Trophoblast cell (in vitro differentiated cells and primary cell): ENCODE results near the gene ZFP42.

Experiments used
- DNase-seq, 2 donors: peaks; one replicate each; pipeline ENCODE4 v3.0.0-alpha.2; 2016
- H2AFZ ChIP-seq: 2 replicates; pipeline ENCODE4 v1.6.1; 2013; ENCODE audit warnings: low read length, moderate library complexity, mild to moderate bottlenecking; ENCODE audit not compliant: insufficient read depth, poor library complexity
- H2AK5ac ChIP-seq: 2 replicates; pipeline ENCODE4 v1.6.1; 2013; ENCODE audit warnings: mild to moderate bottlenecking, low read length
- H2BK120ac ChIP-seq: 2 replicates; pipeline ENCODE4 v1.6.1; 2013; ENCODE audit warnings: low read length, mild to moderate bottlenecking, moderate library complexity; ENCODE audit not compliant: insufficient read depth, poor library complexity
- H2BK12ac ChIP-seq: 2 replicates; pipeline ENCODE4 v1.6.1; 2013; ENCODE audit warnings: mild to moderate bottlenecking, low read length, moderate library complexity
- H2BK5ac ChIP-seq: 2 replicates; pipeline ENCODE4 v1.6.1; 2013; ENCODE audit warnings: low read length, low read depth, moderate library complexity, mild to moderate bottlenecking; ENCODE audit not compliant: poor library complexity
- H3K14ac ChIP-seq: 2 replicates; pipeline ENCODE4 v1.6.1; 2013; ENCODE audit warnings: mild to moderate bottlenecking, low read length
- H3K18ac ChIP-seq: 2 replicates; pipeline ENCODE4 v1.6.1; 2013; ENCODE audit warnings: mild to moderate bottlenecking, low read length
- H3K23ac ChIP-seq: 2 replicates; pipeline ENCODE4 v1.6.1; 2013; ENCODE audit warnings: low read length
- H3K27ac ChIP-seq: 2 replicates; pipeline ENCODE4 v1.5.1; 2013; ENCODE audit warnings: low read depth, mild to moderate bottlenecking, inconsistent platforms, low read length, moderate library complexity
- H3K27me3 ChIP-seq: 2 replicates; pipeline ENCODE4 v1.6.1; 2013; ENCODE audit warnings: inconsistent platforms, mild to moderate bottlenecking, low read length, moderate library complexity; ENCODE audit not compliant: insufficient read depth
- H3K36me3 ChIP-seq, 2 experiments: 1 replicate in 1 of 2; 2 replicates in 1 of 2; pipeline ENCODE4 v1.6.1; 2013; ENCODE audit warnings: low read length in 2 of 2, mild to moderate bottlenecking in 2 of 2, moderate library complexity in 1 of 2; ENCODE audit not compliant: insufficient read depth in 2 of 2, control insufficient read depth in 1 of 2
- H3K4ac ChIP-seq: 2 replicates; pipeline ENCODE4 v1.6.1; 2013; ENCODE audit warnings: low read depth, mild to moderate bottlenecking, low read length, moderate library complexity
- H3K4me1 ChIP-seq, 2 experiments: 1 replicate in 1 of 2; 2 replicates in 1 of 2; pipeline ENCODE4 v1.6.1; 2013; ENCODE audit warnings: low read length in 2 of 2, mild to moderate bottlenecking in 2 of 2, moderate library complexity in 1 of 2; ENCODE audit not compliant: insufficient read depth in 2 of 2, control insufficient read depth in 1 of 2
- H3K4me2 ChIP-seq: 2 replicates; pipeline ENCODE4 v1.6.1; 2013; ENCODE audit warnings: inconsistent platforms, mild to moderate bottlenecking, low read length, moderate library complexity
- H3K4me3 ChIP-seq: 2 replicates; pipeline ENCODE4 v1.5.1; 2013; ENCODE audit warnings: mild to moderate bottlenecking, low read depth, low read length, inconsistent platforms
- H3K79me1 ChIP-seq: one replicate; pipeline ENCODE4 v1.6.1; 2013; ENCODE audit warnings: low read length
- H3K79me2 ChIP-seq: 2 replicates; pipeline ENCODE4 v1.6.1; 2013; ENCODE audit warnings: low read length, mild to moderate bottlenecking; ENCODE audit not compliant: control insufficient read depth, insufficient read depth, poor library complexity
- H3K9ac ChIP-seq: 2 replicates; pipeline ENCODE4 v1.6.1; 2013; ENCODE audit warnings: mild to moderate bottlenecking, low read length
- H3K9me3 ChIP-seq: 2 replicates; pipeline ENCODE4 v1.6.1; 2013; ENCODE audit warnings: low read depth, mild to moderate bottlenecking, control low read depth, inconsistent platforms, low read length; ENCODE audit not compliant: insufficient read depth
- H4K12ac ChIP-seq: 2 replicates; pipeline ENCODE4 v1.6.1; 2013; ENCODE audit warnings: low read depth, mild to moderate bottlenecking, low read length, moderate library complexity
- H4K8ac ChIP-seq: 2 replicates; pipeline ENCODE4 v1.6.1; 2013; ENCODE audit warnings: low read depth, mild to moderate bottlenecking, low read length, moderate library complexity
- H4K91ac ChIP-seq: one replicate; pipeline ENCODE4 v1.6.1; 2013; ENCODE audit warnings: low read depth, mild to moderate bottlenecking, low read length, moderate library complexity
- WGBS: extraction: QIAGEN DNeasy Blood & Tissue Kit; methylation state at CpG from one replicate; pipeline ENCODE4 v1.1.7; 2013; ENCODE audit warnings: missing lambda C conversion rate; ENCODE audit not compliant: insufficient read length, insufficient coverage; ENCODE audit errors: extremely low coverage; 5-methylcytosine and 5-hydroxymethylcytosine counted together

Gene ZFP42

GRCh38 chr4:188029114-188029513, 33.5 kb downstream of the ZFP42 start:
- H3K4ac ChIP-seq = no peak overlapping the region
- H4K91ac ChIP-seq = no peak overlapping the region
- no peak overlapping the region for H2BK120ac ChIP-seq
- no peak overlapping the region for H3K23ac ChIP-seq
- no peak overlapping the region for H4K12ac ChIP-seq
- no peak overlapping the region for H3K27ac ChIP-seq
- H3K4me2 ChIP-seq = no peak overlapping the region
- no peak overlapping the region for H3K18ac ChIP-seq
- no CpG with 5 or more reads among the region's 13 CpGs for WGBS
- H3K36me3 ChIP-seq = no peaks in the 10 kb centered on the region
- peaks cover 6% of the 10 kb centered on the region for H3K9me3 ChIP-seq
- H2BK5ac ChIP-seq = no peak overlapping the region
- H3K79me2 ChIP-seq = no peaks in the 10 kb centered on the region
- no peak overlapping the region for H3K9ac ChIP-seq
- no peak overlapping the region for H3K4me3 ChIP-seq
- H3K79me1 ChIP-seq = peaks cover 7% of the 10 kb centered on the region
- no peak for DNase-seq
- no peaks in the 10 kb centered on the region for H3K27me3 ChIP-seq
- H3K4me1 ChIP-seq = peaks cover 7 to 10% of the 10 kb centered on the region in 2 experiments
- no peak overlapping the region for H3K14ac ChIP-seq
- H2BK12ac ChIP-seq = no peak overlapping the region
- no peak overlapping the region for H2AK5ac ChIP-seq
- H2AFZ ChIP-seq = no peak overlapping the region
- no peak overlapping the region for H4K8ac ChIP-seq

GRCh38 chr4:188030401-188030800, 34.8 kb downstream of the ZFP42 start:
- WGBS = no CpG with 5 or more reads among the region's 3 CpGs
- Histone ChIP-seq H3K4me2 (no peak overlapping the region), H3K4me1 (peaks cover 6 to 7% of the 10 kb centered on the region in 2 experiments), H3K79me2 (no peaks in the 10 kb centered on the region), H2AFZ (no peak overlapping the region), H3K27me3 (no peaks in the 10 kb centered on the region), H3K18ac (no peak overlapping the region), H3K27ac (no peak overlapping the region), H4K91ac (no peak overlapping the region), H2AK5ac (no peak overlapping the region), H3K9me3 (peaks cover 6% of the 10 kb centered on the region), H4K8ac (no peak overlapping the region), H3K36me3 (no peaks in the 10 kb centered on the region), H3K4ac (no peak overlapping the region), H3K4me3 (no peak overlapping the region), H2BK120ac (no peak overlapping the region), H3K79me1 (peaks cover 3% of the 10 kb centered on the region), H3K9ac (no peak overlapping the region), H4K12ac (no peak overlapping the region), H2BK5ac (no peak overlapping the region), H3K14ac (no peak overlapping the region), H3K23ac (no peak overlapping the region), H2BK12ac (no peak overlapping the region)
- no peak for DNase-seq

- no peak overlapping the region for H4K12ac ChIP-seq
- H2AK5ac ChIP-seq = no peak overlapping the region
- peaks cover 6 to 7% of the 10 kb centered on the region in 2 experiments for H3K4me1 ChIP-seq
- no peaks in the 10 kb centered on the region for H3K79me2 ChIP-seq
- no peaks in the 10 kb centered on the region for H3K27me3 ChIP-seq
- no peak overlapping the region for H3K4ac ChIP-seq
- no peaks in the 10 kb centered on the region for H3K36me3 ChIP-seq
- no peak overlapping the region for H3K9ac ChIP-seq
- no peak overlapping the region for H2BK5ac ChIP-seq
- peak overlapping the region; percentile 66 for H4K8ac ChIP-seq
- H2BK120ac ChIP-seq = no peak overlapping the region
- H2BK12ac ChIP-seq = no peak overlapping the region
- H3K18ac ChIP-seq = no peak overlapping the region
- H3K14ac ChIP-seq = no peak overlapping the region
- no peak overlapping the region for H2AFZ ChIP-seq
- WGBS = no CpG with 5 or more reads among the region's 18 CpGs
- no peak overlapping the region for H3K4me2 ChIP-seq
- H3K9me3 ChIP-seq = peaks cover 6% of the 10 kb centered on the region
- H3K23ac ChIP-seq = no peak overlapping the region
- no peak for DNase-seq
- H3K27ac ChIP-seq = no peak overlapping the region
- no peak overlapping the region for H4K91ac ChIP-seq
- no peak overlapping the region for H3K4me3 ChIP-seq
- peaks cover 3% of the 10 kb centered on the region for H3K79me1 ChIP-seq
Observed at GRCh38 chr4:188031751-188032150, 36.2 kb downstream of the ZFP42 start.

- WGBS = no CpG with 5 or more reads among the region's 12 CpGs
- H2AFZ ChIP-seq = peak overlapping the region; percentile 46
Observed at GRCh38 chr4:188032170-188032569, 36.6 kb downstream of the ZFP42 start.

More at GRCh38 chr4:188032170-188032569, 36.6 kb downstream of the ZFP42 start:
- H3K27ac ChIP-seq = no peak overlapping the region
- peaks cover 3% of the 10 kb centered on the region for H3K79me1 ChIP-seq
- no peak overlapping the region for H4K12ac ChIP-seq
- peaks cover 6 to 7% of the 10 kb centered on the region in 2 experiments for H3K4me1 ChIP-seq
- no peak overlapping the region for H3K14ac ChIP-seq
- DNase-seq = no peak
- peak overlapping the region; percentile 49 for H2BK120ac ChIP-seq
- no peaks in the 10 kb centered on the region for H3K36me3 ChIP-seq
- H3K9me3 ChIP-seq = peaks cover 6% of the 10 kb centered on the region
- peak overlapping the region; percentile 67 for H2BK12ac ChIP-seq
- no peak overlapping the region for H4K8ac ChIP-seq
- H4K91ac ChIP-seq = no peak overlapping the region
- no peak overlapping the region for H3K4me3 ChIP-seq
- no peak overlapping the region for H3K18ac ChIP-seq
- peak overlapping the region; percentile 35 for H3K4me2 ChIP-seq
- no peak overlapping the region for H3K4ac ChIP-seq
- no peaks in the 10 kb centered on the region for H3K27me3 ChIP-seq
- no peaks in the 10 kb centered on the region for H3K79me2 ChIP-seq
- H3K23ac ChIP-seq = no peak overlapping the region
- H2AK5ac ChIP-seq = no peak overlapping the region
- H3K9ac ChIP-seq = no peak overlapping the region
- no peak overlapping the region for H2BK5ac ChIP-seq
